Activated naive CD4-positive, alpha-beta T cell treated with anti-CD3 and anti-CD28 coated beads, Interleukin-2, amount 50 U/mL, for 24 hours (primary cell): ENCODE results near the gene PTBP2.

Source experiments
- H3K27ac Mint-ChIP-seq: one replicate; pipeline ENCODE4 v1.8.0; 2021; ENCODE audit warnings: mild to moderate bottlenecking, mixed read lengths
- H3K27me3 Mint-ChIP-seq: one replicate; pipeline ENCODE4 v1.8.0; 2021; ENCODE audit warnings: mixed read lengths
- H3K36me3 Mint-ChIP-seq: one replicate; pipeline ENCODE4 v1.8.0; 2021; ENCODE audit warnings: mixed read lengths
- H3K4me1 Mint-ChIP-seq: one replicate; pipeline ENCODE4 v1.8.0; 2021; ENCODE audit warnings: mixed read lengths
- H3K4me3 Mint-ChIP-seq: one replicate; pipeline ENCODE4 v1.8.0; 2021; ENCODE audit warnings: mild to moderate bottlenecking, mixed read lengths
- H3K9me3 Mint-ChIP-seq: one replicate; pipeline ENCODE4 v1.8.0; 2021; ENCODE audit warnings: mixed read lengths

The PTBP2 gene

GRCh38 chr1:96721416-96722160 is at the start of gene PTBP2:
PTBP2 (plus strand) TSS chr1:96721784; CDS start chr1:96721865, 81 bp downstream.
- H3K9me3 Mint-ChIP-seq, result no peaks in the 10 kb centered on the region
- peak within 1 kb of the TSS; percentile 98 for H3K27ac Mint-ChIP-seq

GRCh38 chr1:96674915-96675314 is 46.7 kb upstream of the PTBP2 start:
- no peaks in the 10 kb centered on the region for H3K4me1 Mint-ChIP-seq
- peaks cover 28% of the 10 kb centered on the region for H3K9me3 Mint-ChIP-seq
- H3K36me3 Mint-ChIP-seq, result peaks cover 1% of the 10 kb centered on the region
- H3K27me3 Mint-ChIP-seq, result peaks cover 3% of the 10 kb centered on the region
- no peak overlapping the region for H3K4me3 Mint-ChIP-seq
- no peak overlapping the region for H3K27ac Mint-ChIP-seq

More at GRCh38 chr1:96721416-96722160, at the start of gene PTBP2:
- Mint-ChIP-seq H3K4me1 (peaks cover 31% of the 10 kb centered on the region), H3K36me3 (peaks cover 10% of the 10 kb centered on the region), H3K4me3 (peak within 1 kb of the TSS; percentile 91), H3K27me3 (no peaks in the 10 kb centered on the region)

DNA sequence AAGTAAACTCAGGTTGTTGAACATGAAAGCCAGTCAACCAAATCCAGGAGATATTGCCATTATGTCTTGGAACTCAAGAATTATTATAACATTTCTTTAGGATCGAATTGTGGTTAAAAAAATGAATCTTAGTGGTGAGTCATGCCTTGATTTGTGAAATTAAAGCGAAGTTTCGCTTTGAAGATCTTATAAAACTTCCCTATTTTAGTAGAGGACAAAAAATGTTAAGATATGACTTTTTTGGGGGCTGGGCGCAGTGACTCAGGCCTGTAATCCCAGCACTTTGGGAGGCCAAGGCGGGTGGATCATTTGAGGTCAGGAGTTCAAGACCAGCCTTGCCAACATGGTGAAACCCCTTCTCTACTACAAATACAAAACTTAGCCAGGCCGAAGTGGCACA is 39.5 kb upstream of the PTBP2 start:
- peaks cover 7% of the 10 kb centered on the region for H3K27me3 Mint-ChIP-seq

GRCh38 chr1:96683931-96684330 is 37.7 kb upstream of the PTBP2 start:
- peaks cover 7% of the 10 kb centered on the region for H3K27me3 Mint-ChIP-seq
- H3K36me3 Mint-ChIP-seq, result no peaks in the 10 kb centered on the region
- no peaks in the 10 kb centered on the region for H3K9me3 Mint-ChIP-seq
- peaks cover 5% of the 10 kb centered on the region for H3K4me1 Mint-ChIP-seq
- no peak overlapping the region for H3K27ac Mint-ChIP-seq
- H3K4me3 Mint-ChIP-seq, result no peak overlapping the region

More for the DNA sequence above, 39.5 kb upstream of the PTBP2 start:
- Mint-ChIP-seq H3K36me3 (no peaks in the 10 kb centered on the region), H3K4me3 (no peak overlapping the region), H3K9me3 (no peaks in the 10 kb centered on the region), H3K27ac (no peak overlapping the region), H3K4me1 (peaks cover 5% of the 10 kb centered on the region)

DNA sequence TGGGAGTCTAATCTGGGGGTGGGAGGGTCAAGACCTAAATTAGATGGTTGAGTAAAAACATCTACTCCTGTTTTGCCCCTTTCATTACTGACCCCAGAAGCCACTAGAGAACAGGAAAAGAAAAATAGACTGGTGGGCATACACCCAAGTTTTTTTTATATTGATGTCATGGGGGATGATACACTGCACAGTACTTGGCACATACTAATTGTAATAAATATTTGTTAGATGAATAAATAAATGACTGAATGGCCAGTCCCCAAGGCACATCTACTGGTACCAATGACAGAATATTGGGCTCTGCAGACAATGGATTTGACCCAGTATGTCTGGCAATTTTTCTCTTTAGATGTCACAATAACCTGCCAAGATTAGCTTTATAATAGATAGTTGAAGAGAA is 36.8 kb upstream of the PTBP2 start:
- Mint-ChIP-seq H3K9me3 (no peaks in the 10 kb centered on the region), H3K27me3 (peaks cover 6% of the 10 kb centered on the region), H3K36me3 (no peaks in the 10 kb centered on the region), H3K4me3 (no peak overlapping the region), H3K27ac (no peak overlapping the region), H3K4me1 (peaks cover 5% of the 10 kb centered on the region)

DNA sequence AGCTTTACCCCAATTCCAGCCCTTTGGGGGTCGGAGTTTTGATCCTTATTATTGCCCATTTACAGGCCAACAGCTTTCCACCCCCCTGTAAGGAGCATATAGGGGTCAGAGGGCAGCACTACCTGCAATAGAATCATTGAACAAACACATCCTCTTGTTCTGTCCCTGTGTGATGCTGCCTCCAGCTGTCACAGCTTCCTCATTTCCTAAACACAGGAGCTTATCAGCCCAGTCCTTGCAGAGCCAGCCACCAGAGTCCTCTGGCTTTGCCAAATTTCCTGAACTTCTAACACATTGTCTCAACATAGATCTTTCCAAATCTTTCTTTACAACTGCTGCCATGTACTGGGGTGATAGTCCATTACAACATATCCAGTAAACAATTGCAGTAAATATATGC is 32.8 kb upstream of the PTBP2 start:
- H3K4me1 Mint-ChIP-seq, result peaks cover 5% of the 10 kb centered on the region
- H3K27me3 Mint-ChIP-seq, result no peaks in the 10 kb centered on the region
- no peak overlapping the region for H3K4me3 Mint-ChIP-seq
- H3K27ac Mint-ChIP-seq, result no peak overlapping the region
- no peaks in the 10 kb centered on the region for H3K9me3 Mint-ChIP-seq
- no peaks in the 10 kb centered on the region for H3K36me3 Mint-ChIP-seq

- no peak overlapping the region for H3K27ac Mint-ChIP-seq
- peaks cover 4% of the 10 kb centered on the region for H3K27me3 Mint-ChIP-seq
- no peaks in the 10 kb centered on the region for H3K36me3 Mint-ChIP-seq
- H3K9me3 Mint-ChIP-seq, result no peaks in the 10 kb centered on the region
- no peaks in the 10 kb centered on the region for H3K4me1 Mint-ChIP-seq
- no peak overlapping the region for H3K4me3 Mint-ChIP-seq
Measured at GRCh38 chr1:96695954-96696353, 25.6 kb upstream of the PTBP2 start.

GRCh38 chr1:96698342-96698983 is 23.1 kb upstream of the PTBP2 start:
- Mint-ChIP-seq H3K9me3 (no peaks in the 10 kb centered on the region), H3K4me1 (no peaks in the 10 kb centered on the region), H3K36me3 (no peaks in the 10 kb centered on the region), H3K27ac (no peak overlapping the region), H3K4me3 (no peak overlapping the region), H3K27me3 (peaks cover 6% of the 10 kb centered on the region)

GRCh38 chr1:96703186-96703585 is 18.4 kb upstream of the PTBP2 start:
- no peak overlapping the region for H3K27ac Mint-ChIP-seq
- H3K36me3 Mint-ChIP-seq, result no peaks in the 10 kb centered on the region

GRCh38 chr1:96707023-96707422 is 14.6 kb upstream of the PTBP2 start:
- Mint-ChIP-seq H3K9me3 (no peaks in the 10 kb centered on the region), H3K36me3 (no peaks in the 10 kb centered on the region), H3K27me3 (peaks cover 3% of the 10 kb centered on the region), H3K4me3 (no peak overlapping the region), H3K27ac (no peak overlapping the region), H3K4me1 (no peaks in the 10 kb centered on the region)

More at GRCh38 chr1:96703186-96703585, 18.4 kb upstream of the PTBP2 start:
- no peak overlapping the region for H3K4me3 Mint-ChIP-seq
- H3K27me3 Mint-ChIP-seq, result peaks cover 6% of the 10 kb centered on the region
- H3K4me1 Mint-ChIP-seq, result no peaks in the 10 kb centered on the region
- no peaks in the 10 kb centered on the region for H3K9me3 Mint-ChIP-seq

DNA sequence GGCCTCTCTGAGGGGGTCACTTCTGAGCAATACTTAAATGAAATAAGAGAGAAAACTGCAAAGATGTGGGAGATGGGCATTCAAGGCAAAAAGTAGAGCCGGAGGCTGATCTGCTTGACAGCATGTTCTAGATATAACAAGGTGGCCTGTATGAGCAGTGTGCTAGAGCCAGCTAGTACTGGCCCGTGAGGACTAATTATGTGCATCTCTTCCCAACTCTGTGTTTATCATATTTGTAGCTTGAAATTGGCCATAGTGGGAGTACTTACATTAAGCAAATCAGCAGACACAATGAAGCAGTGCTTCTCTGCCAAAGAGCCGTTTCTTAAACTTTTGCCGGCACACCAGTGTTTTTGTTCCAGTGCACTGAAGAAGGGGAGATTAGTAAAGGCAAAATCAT is 13.1 kb upstream of the PTBP2 start:
- Mint-ChIP-seq H3K4me1 (no peaks in the 10 kb centered on the region), H3K27ac (no peak overlapping the region), H3K36me3 (no peaks in the 10 kb centered on the region), H3K9me3 (no peaks in the 10 kb centered on the region), H3K4me3 (no peak overlapping the region), H3K27me3 (no peaks in the 10 kb centered on the region)

- H3K27ac Mint-ChIP-seq, result no peak overlapping the region
- peaks cover 2% of the 10 kb centered on the region for H3K27me3 Mint-ChIP-seq
- no peaks in the 10 kb centered on the region for H3K4me1 Mint-ChIP-seq
- H3K4me3 Mint-ChIP-seq, result no peak overlapping the region
- no peaks in the 10 kb centered on the region for H3K9me3 Mint-ChIP-seq
- no peaks in the 10 kb centered on the region for H3K36me3 Mint-ChIP-seq
Measured at GRCh38 chr1:96710708-96711477, 10.7 kb upstream of the PTBP2 start.

GRCh38 chr1:96713649-96714048 is 7.9 kb upstream of the PTBP2 start:
- Mint-ChIP-seq H3K27me3 (peaks cover 2% of the 10 kb centered on the region), H3K36me3 (no peaks in the 10 kb centered on the region), H3K27ac (no peak overlapping the region), H3K9me3 (no peaks in the 10 kb centered on the region), H3K4me3 (no peak overlapping the region), H3K4me1 (no peaks in the 10 kb centered on the region)

DNA sequence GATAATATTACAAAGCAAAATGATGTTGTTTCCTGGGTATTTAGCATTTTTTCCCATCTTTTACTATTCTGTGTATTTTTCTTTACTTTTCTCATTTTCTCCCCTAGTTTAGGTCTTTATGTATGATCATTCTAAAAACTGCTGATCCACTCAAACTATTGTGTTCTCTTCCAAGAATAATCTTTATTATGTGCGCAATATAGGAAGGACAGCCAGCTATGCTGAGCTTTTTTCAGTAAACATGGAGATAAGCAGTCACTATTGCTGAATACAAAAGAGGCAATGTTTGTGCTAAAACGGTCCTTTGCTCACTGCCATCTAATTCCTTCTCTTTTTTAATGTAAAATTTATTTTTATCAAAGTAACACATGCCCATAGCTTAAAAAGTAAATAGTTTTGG is 6.7 kb upstream of the PTBP2 start:
- H3K27ac Mint-ChIP-seq, result no peak overlapping the region
- H3K9me3 Mint-ChIP-seq, result no peaks in the 10 kb centered on the region
- no peaks in the 10 kb centered on the region for H3K36me3 Mint-ChIP-seq
- no peak overlapping the region for H3K4me3 Mint-ChIP-seq
- no peaks in the 10 kb centered on the region for H3K4me1 Mint-ChIP-seq
- peaks cover 2% of the 10 kb centered on the region for H3K27me3 Mint-ChIP-seq

DNA sequence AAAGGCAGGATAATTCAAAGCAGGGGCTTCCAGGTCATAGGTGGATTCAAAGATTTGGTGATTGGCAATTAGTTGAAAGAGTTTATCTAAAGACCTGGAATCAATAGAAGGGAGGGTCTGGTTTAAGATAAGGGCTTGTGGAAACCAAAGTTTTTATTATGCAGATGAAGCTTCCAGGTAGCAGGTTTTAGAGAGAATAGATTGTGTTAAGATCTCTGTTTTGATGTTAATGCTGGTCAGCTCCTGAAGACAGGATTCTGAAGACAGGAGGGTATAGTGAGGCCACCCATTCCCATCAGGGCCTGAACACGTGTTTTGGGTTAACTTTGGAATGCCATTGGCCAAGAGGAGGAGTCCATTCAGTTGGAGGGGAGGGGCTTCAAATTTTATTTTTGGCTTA is 6.1 kb upstream of the PTBP2 start:
- H3K9me3 Mint-ChIP-seq, result no peaks in the 10 kb centered on the region
- H3K27ac Mint-ChIP-seq, result no peak overlapping the region
- H3K4me3 Mint-ChIP-seq, result no peak overlapping the region
- H3K4me1 Mint-ChIP-seq, result no peaks in the 10 kb centered on the region
- H3K27me3 Mint-ChIP-seq, result peaks cover 2% of the 10 kb centered on the region
- no peaks in the 10 kb centered on the region for H3K36me3 Mint-ChIP-seq

GRCh38 chr1:96721053-96721415 is 550 bp upstream of the PTBP2 start:
- peaks cover 31% of the 10 kb centered on the region for H3K4me1 Mint-ChIP-seq
- no peaks in the 10 kb centered on the region for H3K9me3 Mint-ChIP-seq
- H3K4me3 Mint-ChIP-seq, result peak overlapping the region; percentile 91
- H3K36me3 Mint-ChIP-seq, result peaks cover 10% of the 10 kb centered on the region
- no peaks in the 10 kb centered on the region for H3K27me3 Mint-ChIP-seq
- peak overlapping the region; percentile 91 for H3K27ac Mint-ChIP-seq
